ENCODE results near the gene COL6A2.

COL6A2 gene

GRCh38 chr21:46131838-46132651 lies 34.1 kb downstream of the COL6A2 start:
- intact Hi-C loops (cut with DNase I; ENCODE audit: low total_unique reads) = no loop called here
- Histone ChIP-seq H3K4me1 (no peaks in the 10 kb centered on the region), H3K36me3 (peaks cover 17 to 50% (median 28%) of the 10 kb centered on the region in 3 donors), H3K27me3 (no peaks in the 10 kb centered on the region), H3K9me3 (no peaks in the 10 kb centered on the region), H3K4me3 (no peak overlapping the region), H3K27ac (no peak overlapping the region)
- DNase-seq = no peak
- no peak for TF ChIP-seq CTCF (IDR thresholded peaks at IDR 0.05)

- peaks cover 0 to 17% (median 7%) of the 10 kb centered on the region in 3 donors for H3K36me3 ChIP-seq
- TF ChIP-seq CTCF (IDR thresholded peaks at IDR 0.05) = no peak
- intact Hi-C loops (cut with DNase I; ENCODE audit: low total_unique reads) = no loop called here
- no peak overlapping the region for H3K4me3 ChIP-seq
- H3K27me3 ChIP-seq = peaks cover 0 to 4% of the 10 kb centered on the region in 2 donors
- H3K4me1 ChIP-seq = no peaks in the 10 kb centered on the region
- no peaks in the 10 kb centered on the region for H3K9me3 ChIP-seq
- no peak overlapping the region for H3K27ac ChIP-seq
- DNase-seq = no peak
These were observed 38.0 kb downstream of the COL6A2 start for GRCh38 chr21:46135782-46136395.

DNA sequence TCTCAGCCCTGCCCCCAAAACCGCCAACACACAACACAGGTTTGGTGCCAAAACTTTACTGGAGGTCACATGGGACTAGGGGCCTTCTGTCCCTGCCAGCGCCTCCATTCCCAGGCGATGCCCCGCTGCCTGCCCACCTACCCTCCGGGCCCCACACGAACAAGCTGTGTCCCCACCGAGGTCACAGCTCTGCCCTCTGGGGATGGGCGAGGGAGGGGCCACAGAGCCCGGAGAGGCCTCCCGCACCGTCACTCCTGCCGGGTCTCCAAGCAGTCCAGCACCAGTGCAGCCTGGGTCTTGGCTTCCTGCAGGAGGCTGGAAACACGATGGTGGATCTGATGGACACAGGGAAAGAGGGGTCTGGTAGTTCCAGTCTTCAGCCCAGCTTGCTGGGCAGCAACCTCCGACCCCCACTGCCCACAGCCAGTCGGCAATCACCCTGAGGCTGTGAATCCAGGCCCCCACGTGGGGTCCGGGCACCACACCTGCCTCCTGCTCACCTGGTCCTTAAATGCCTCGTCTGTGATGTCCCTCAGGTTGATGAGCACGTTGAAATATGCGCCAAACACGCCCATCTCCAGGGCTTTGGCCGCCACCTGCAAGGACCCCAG lies 38.9 kb downstream of the COL6A2 start:
- intact Hi-C loops (cut with DNase I; ENCODE audit: low total_unique reads) = no loop called here
- TF ChIP-seq CTCF (IDR thresholded peaks at IDR 0.05) = no peak
- Histone ChIP-seq H3K4me1 (no peaks in the 10 kb centered on the region), H3K9me3 (no peaks in the 10 kb centered on the region), H3K27ac (no peak overlapping the region), H3K4me3 (no peak overlapping the region), H3K27me3 (peaks cover 0 to 4% of the 10 kb centered on the region in 2 donors), H3K36me3 (peaks cover 0 to 13% (median 7%) of the 10 kb centered on the region in 3 donors)
- no peak for DNase-seq

GRCh38 chr21:46137908-46138307 lies 40.0 kb downstream of the COL6A2 start:
- H3K4me1 ChIP-seq = no peaks in the 10 kb centered on the region
- peaks cover 0 to 4% of the 10 kb centered on the region in 2 donors for H3K27me3 ChIP-seq
- H3K9me3 ChIP-seq = no peaks in the 10 kb centered on the region
- no peak overlapping the region for H3K27ac ChIP-seq
- H3K4me3 ChIP-seq = no peak overlapping the region
- peaks cover 0 to 2% (median 0%) of the 10 kb centered on the region in 3 donors for H3K36me3 ChIP-seq
- DNase-seq = no peak
- TF ChIP-seq CTCF (IDR thresholded peaks at IDR 0.05) = no peak
- intact Hi-C loops (cut with DNase I; ENCODE audit: low total_unique reads) = no loop called here

DNA sequence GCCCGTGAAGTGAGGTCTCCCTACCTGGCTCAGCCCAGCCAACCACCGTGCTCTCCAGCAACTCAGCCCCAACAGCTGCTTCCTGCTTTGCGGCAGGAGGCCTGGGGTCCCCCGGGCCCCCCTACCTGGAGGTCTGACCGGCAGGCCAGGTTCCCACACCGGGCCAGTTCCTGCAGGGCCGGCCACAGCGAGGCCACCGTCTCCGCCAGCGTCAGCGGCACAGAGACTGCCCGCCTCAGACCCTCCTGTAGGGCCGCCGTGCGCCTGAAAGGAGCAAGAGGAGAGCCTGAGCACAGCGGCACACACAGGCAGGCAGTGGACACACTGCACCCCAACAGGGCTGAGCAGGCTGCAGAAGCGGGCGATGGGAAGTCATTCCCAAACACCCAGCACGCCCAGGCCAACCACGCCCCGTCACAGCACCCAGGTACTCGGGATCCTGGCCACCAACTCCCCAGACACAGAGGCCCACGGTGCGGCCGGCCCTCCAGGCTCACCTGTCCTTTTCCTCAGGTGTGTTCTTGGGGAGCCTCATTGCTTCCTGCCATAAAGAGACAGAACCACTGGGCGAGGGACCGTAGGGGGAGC lies 40.6 kb downstream of the COL6A2 start:
- DNase-seq = no peak
- intact Hi-C loops (cut with DNase I; ENCODE audit: low total_unique reads) = no loop called here

More for the DNA sequence above, 40.6 kb downstream of the COL6A2 start:
- no peak for TF ChIP-seq CTCF (IDR thresholded peaks at IDR 0.05)
- H3K27me3 ChIP-seq = peaks cover 0 to 4% of the 10 kb centered on the region in 2 donors
- no peak overlapping the region for H3K4me3 ChIP-seq
- H3K9me3 ChIP-seq = no peaks in the 10 kb centered on the region
- H3K4me1 ChIP-seq = peaks cover 0 to 4% (median 0%) of the 10 kb centered on the region in 4 donors
- H3K36me3 ChIP-seq = no peaks in the 10 kb centered on the region
- H3K27ac ChIP-seq = no peak overlapping the region

Data from tibial artery (tissue), 4 donors.